GM21526 (cell line): ENCODE measurements around the gene CDK8.
"Not testable (repeated sequence)": the region's sequence is repeated elsewhere in the genome, so short reads cannot be mapped to it uniquely, and the experiment has no call there.

Source experiments
- ATAC-seq: cut with Tn5 transposase; IDR thresholded peaks from one replicate; pipeline ENCODE4 v1.9.1; 2021; ENCODE audit warnings: moderate library complexity; ENCODE audit not compliant: unreplicated experiment, low FRiP score

Gene CDK8

GRCh38 chr13:26252006-26252405 lies 1.9 kb upstream of the CDK8 start:
- not testable (repeated sequence) for ATAC-seq

GRCh38 chr13:26253262-26253786 lies 605 bp upstream of the CDK8 start:
- ATAC-seq: no peak

GRCh38 chr13:26254583-26255111 lies 718 bp downstream of the CDK8 start:
- peak; percentile 42 for ATAC-seq

- no peak for ATAC-seq
Measured at GRCh38 chr13:26255115-26255514, 1.2 kb downstream of the CDK8 start.

GRCh38 chr13:26255691-26256277 lies 1.9 kb downstream of the CDK8 start:
- no peak for ATAC-seq

GRCh38 chr13:26257049-26257448 lies 3.1 kb downstream of the CDK8 start:
- no peak for ATAC-seq

- no peak for ATAC-seq
Measured at GRCh38 chr13:26259634-26260033, 5.7 kb downstream of the CDK8 start.

GRCh38 chr13:26262156-26262555 lies 8.2 kb downstream of the CDK8 start:
- no peak for ATAC-seq

- no peak for ATAC-seq
Measured at GRCh38 chr13:26266311-26266710, 12.4 kb downstream of the CDK8 start.

GRCh38 chr13:26270707-26271106 lies 16.8 kb downstream of the CDK8 start:
- ATAC-seq: no peak

GRCh38 chr13:26272621-26273020 lies 18.7 kb downstream of the CDK8 start:
- ATAC-seq: no peak

GRCh38 chr13:26280295-26280694 lies 26.4 kb downstream of the CDK8 start:
- ATAC-seq: no peak

- no peak for ATAC-seq
Measured at GRCh38 chr13:26280822-26281221, 26.9 kb downstream of the CDK8 start.

- ATAC-seq: not testable (repeated sequence)
Measured at GRCh38 chr13:26285911-26286310, 32.0 kb downstream of the CDK8 start.

GRCh38 chr13:26288838-26289237 lies 34.9 kb downstream of the CDK8 start:
- ATAC-seq: not testable (repeated sequence)

- no peak for ATAC-seq
Measured at GRCh38 chr13:26295812-26296211, 41.9 kb downstream of the CDK8 start.

GRCh38 chr13:26299168-26299750 lies 45.3 kb downstream of the CDK8 start:
- ATAC-seq: no peak

- no peak for ATAC-seq
Measured at GRCh38 chr13:26300140-26300539, 46.2 kb downstream of the CDK8 start.

GRCh38 chr13:26305676-26306075 lies 51.7 kb downstream of the CDK8 start:
- no peak for ATAC-seq

- no peak for ATAC-seq
Measured at GRCh38 chr13:26307701-26308100, 53.8 kb downstream of the CDK8 start.

GRCh38 chr13:26308250-26308649 lies 54.3 kb downstream of the CDK8 start:
- ATAC-seq: no peak

GRCh38 chr13:26308836-26309235 lies 54.9 kb downstream of the CDK8 start:
- ATAC-seq: no peak
